ENCODE data around the gene LY9.

DNA sequence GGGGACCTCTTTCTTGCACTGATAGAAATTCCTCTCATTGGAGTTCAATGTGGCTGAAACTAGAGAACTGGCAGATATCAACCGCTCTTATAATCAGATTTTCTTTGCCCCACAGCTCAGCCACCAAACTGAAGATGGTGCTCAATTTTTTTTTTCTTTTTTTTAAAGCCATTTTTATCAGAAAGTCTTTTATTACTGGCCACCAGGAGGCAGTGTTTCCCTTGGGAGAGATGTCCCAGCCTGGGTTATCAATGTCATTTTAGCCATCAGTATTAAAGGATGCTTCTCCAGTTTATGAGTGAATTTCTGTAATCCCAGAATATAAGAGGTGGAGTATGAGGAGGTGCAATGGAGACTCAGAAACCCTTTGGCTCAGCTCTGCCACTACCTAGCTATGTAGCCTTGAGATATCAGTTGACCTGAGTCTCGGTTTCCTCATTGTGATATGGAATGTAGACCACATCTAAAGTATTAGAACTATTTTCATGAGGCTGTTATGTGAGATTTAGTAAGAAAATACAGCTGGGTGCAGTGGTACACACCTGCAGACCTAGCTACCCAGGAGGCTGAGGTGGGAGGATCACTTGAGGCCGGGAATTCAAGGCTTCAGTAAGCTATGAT is 39.1 kb downstream of the LY9 start:
- TF ChIP-seq POLR2A (IDR thresholded peaks at IDR 0.05; ENCODE audit: low read depth, low read length): no peak
- TF ChIP-seq POLR2AphosphoS5 (IDR thresholded peaks at IDR 0.05; ENCODE audit: low read depth, low read length): no peak
- TF ChIP-seq TAF1 (IDR thresholded peaks at IDR 0.05; ENCODE audit: borderline replicate concordance, low read depth, low read length): no peak

Measured in GM12892 (cell line).